Measurements from ENCODE around the gene PTPRK. TPM values are rescaled to one million over a fixed set of nuclear protein-coding genes. Genes with fewer than 3 reads are reported as not detected.

Gene PTPRK
- total RNA-seq, 4 donors from 2014 or later = 88.0 to 187 (median 136) TPM

DNA sequence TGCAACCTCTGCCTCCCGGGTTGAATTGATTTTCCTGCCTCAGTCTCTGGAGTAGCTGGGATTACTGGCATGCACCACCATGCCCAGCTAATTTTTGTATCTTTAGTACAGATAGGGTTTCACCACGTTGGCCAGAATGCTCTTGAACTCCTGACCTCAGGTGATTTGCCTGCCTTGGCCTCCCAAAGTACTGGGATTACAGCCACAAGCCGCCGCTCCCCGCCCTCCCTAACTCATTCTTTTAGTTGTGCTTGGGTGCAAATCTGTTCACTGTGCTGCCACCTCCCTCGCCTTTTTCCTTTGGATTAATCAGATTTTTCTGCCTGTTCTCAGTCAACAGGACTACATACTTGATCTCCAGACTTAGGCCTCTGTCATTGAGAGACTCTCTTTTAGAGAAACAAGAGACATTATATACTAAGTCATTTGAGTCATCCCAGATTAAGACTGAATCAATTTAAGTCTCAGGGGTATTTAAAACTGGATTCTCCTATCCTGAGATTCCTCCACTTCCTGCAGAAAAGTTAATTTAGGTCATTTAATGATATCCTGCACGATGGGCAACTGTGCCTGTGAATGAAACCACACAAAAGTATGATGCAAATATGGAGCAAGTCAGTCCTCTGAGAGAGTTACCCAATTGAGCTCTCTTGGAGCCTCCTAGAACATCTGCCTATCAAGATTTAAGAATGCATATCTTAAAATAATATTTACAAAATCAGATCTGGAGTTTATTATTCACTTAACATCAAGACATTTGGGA is 483.4 kb downstream of the PTPRK start:
- Histone ChIP-seq H3K27ac (no peak overlapping the region), H3K4me1 (no peaks in the 10 kb centered on the region), H3K36me3 (no peaks in the 10 kb centered on the region), H3K4me3 (no peak overlapping the region), H3K9me3 (no peaks in the 10 kb centered on the region), H3K27me3 (no peaks in the 10 kb centered on the region)
- TF ChIP-seq POLR2AphosphoS5 (IDR thresholded peaks at IDR 0.05) (no peak), POLR2A (IDR thresholded peaks at IDR 0.05) (no peak), EP300 (IDR thresholded peaks at IDR 0.05; ENCODE audit: low read depth) (no peak)
- TF ChIP-seq, protein P1, sequence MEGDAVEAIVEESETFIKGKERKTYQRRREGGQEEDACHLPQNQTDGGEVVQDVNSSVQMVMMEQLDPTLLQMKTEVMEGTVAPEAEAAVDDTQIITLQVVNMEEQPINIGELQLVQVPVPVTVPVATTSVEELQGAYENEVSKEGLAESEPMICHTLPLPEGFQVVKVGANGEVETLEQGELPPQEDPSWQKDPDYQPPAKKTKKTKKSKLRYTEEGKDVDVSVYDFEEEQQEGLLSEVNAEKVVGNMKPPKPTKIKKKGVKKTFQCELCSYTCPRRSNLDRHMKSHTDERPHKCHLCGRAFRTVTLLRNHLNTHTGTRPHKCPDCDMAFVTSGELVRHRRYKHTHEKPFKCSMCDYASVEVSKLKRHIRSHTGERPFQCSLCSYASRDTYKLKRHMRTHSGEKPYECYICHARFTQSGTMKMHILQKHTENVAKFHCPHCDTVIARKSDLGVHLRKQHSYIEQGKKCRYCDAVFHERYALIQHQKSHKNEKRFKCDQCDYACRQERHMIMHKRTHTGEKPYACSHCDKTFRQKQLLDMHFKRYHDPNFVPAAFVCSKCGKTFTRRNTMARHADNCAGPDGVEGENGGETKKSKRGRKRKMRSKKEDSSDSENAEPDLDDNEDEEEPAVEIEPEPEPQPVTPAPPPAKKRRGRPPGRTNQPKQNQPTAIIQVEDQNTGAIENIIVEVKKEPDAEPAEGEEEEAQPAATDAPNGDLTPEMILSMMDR (IDR thresholded peaks at IDR 0.05) = no peak
- DNase-seq = no peak
- in situ Hi-C loops (cut with MboI; ENCODE audit: low pct_ligation_motif_present in 1 of 4, low pct_unique_long_range_greater_than_20kb in 1 of 4, low sequenced_read_pairs in 3 of 4) (no loop called here), intact Hi-C loops (cut with DNase I; ENCODE audit: low total_unique reads) (no loop called here)
- WGBS, 2 donors (ENCODE audit: low coverage in 1 of 2) = 80 to 87% methylated on average over 6 to 7 of the region's 7 CpGs

DNA sequence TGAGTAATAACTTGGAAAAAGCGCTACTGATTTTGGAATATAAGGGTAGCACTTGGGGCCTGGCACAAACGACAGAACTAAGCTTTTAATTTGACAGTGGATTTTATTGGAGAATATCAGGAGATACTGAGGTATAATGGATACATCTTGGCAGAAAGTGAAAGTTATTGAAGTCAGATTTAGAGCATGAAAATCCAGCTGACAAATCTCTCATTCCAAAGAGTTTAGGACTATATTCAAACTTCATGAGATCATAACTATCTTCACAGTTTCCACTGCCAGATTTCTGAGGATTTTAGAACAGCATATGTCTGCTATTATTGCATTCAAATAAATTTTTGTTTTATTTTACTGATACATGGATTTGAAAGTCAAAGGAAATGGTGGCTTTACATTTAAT is 487.2 kb downstream of the PTPRK start:
- Histone ChIP-seq H3K4me3 (no peak overlapping the region), H3K9me3 (no peaks in the 10 kb centered on the region), H3K27me3 (no peaks in the 10 kb centered on the region), H3K36me3 (peaks cover 0 to 4% (median 0%) of the 10 kb centered on the region in 4 donors), H3K4me1 (no peaks in the 10 kb centered on the region), H3K27ac (no peak overlapping the region)
- 75 to 76% methylated on average over 2 of the region's 2 CpGs for WGBS, 2 donors (ENCODE audit: low coverage in 1 of 2)
- DNase-seq = no peak
- TF ChIP-seq POLR2A (IDR thresholded peaks at IDR 0.05) (no peak), EP300 (IDR thresholded peaks at IDR 0.05; ENCODE audit: low read depth) (no peak), POLR2AphosphoS5 (IDR thresholded peaks at IDR 0.05) (no peak)
- TF ChIP-seq, protein P1 (IDR thresholded peaks at IDR 0.05) = no peak
- in situ Hi-C loops (cut with MboI; ENCODE audit: low pct_ligation_motif_present in 1 of 4, low pct_unique_long_range_greater_than_20kb in 1 of 4, low sequenced_read_pairs in 3 of 4) (no loop called here), intact Hi-C loops (cut with DNase I; ENCODE audit: low total_unique reads) (no loop called here)

DNA sequence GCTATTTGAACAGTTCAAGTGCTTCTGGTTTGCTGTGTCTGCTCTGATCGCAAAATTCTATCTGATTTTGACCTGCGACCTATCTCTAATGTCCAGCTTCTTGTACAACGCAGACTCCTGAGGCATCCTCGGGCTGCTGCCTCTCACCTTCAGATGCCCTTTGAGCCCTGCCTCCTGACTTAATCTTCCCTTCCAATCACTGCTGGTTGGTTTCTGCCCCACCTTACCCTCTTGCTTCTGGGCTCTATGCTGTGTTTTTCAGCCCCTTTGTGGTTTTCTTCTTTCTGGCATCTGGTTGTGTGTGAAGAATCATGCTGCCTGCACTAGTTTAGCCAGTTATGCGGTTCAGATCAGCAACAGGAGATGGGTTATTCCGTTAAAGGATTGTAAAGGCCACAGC is 488.4 kb downstream of the PTPRK start:
- Histone ChIP-seq H3K4me1 (no peaks in the 10 kb centered on the region), H3K9me3 (no peaks in the 10 kb centered on the region), H3K36me3 (peaks cover 0 to 4% (median 0%) of the 10 kb centered on the region in 4 donors), H3K4me3 (no peak overlapping the region), H3K27me3 (no peaks in the 10 kb centered on the region), H3K27ac (no peak overlapping the region)
- in situ Hi-C loops (cut with MboI; ENCODE audit: low pct_ligation_motif_present in 1 of 4, low pct_unique_long_range_greater_than_20kb in 1 of 4, low sequenced_read_pairs in 3 of 4) = no loop called here
- TF ChIP-seq POLR2A (IDR thresholded peaks at IDR 0.05) (no peak), POLR2AphosphoS5 (IDR thresholded peaks at IDR 0.05) (no peak), EP300 (IDR thresholded peaks at IDR 0.05; ENCODE audit: low read depth) (no peak)
- TF ChIP-seq, protein P1 (IDR thresholded peaks at IDR 0.05) = no peak
- intact Hi-C loops (cut with DNase I; ENCODE audit: low total_unique reads) = no loop called here
- DNase-seq = no peak
- WGBS, 2 donors (ENCODE audit: low coverage in 1 of 2) = 87 to 93% methylated on average over 6 of the region's 6 CpGs

DNA sequence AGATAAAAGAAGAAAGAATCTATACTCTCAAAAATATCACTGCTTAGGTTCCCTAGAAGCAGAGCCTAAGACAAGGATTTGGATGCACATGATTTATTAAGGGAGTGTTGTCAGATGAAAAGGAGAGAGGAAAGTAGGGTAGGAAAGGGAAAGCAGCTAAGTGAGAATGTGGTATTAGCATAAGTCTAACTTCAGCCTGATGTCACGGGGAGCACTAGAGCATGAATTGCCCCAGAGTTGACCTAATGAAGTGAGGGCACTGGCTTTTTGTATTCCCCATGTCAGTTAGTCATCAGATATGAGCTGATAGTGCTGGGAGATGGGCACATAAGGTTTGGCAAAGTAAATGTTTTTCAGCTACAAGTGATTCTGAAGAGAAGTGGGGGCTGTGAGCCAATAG is 490.6 kb downstream of the PTPRK start:
- Histone ChIP-seq H3K9me3 (no peaks in the 10 kb centered on the region), H3K4me3 (no peak overlapping the region), H3K36me3 (peaks cover 0 to 4% (median 0%) of the 10 kb centered on the region in 4 donors), H3K27ac (no peak overlapping the region), H3K27me3 (no peaks in the 10 kb centered on the region), H3K4me1 (no peaks in the 10 kb centered on the region)
- no peak for DNase-seq
- whole genome bisulfite sequencing, 2 donors (ENCODE audit: low coverage in 1 of 2) = 83 to 90% methylated on average over 1 of the region's 1 CpG
- no peak for TF ChIP-seq POLR2AphosphoS5 (IDR thresholded peaks at IDR 0.05)
- TF ChIP-seq POLR2A (IDR thresholded peaks at IDR 0.05) = no peak
- no peak for TF ChIP-seq EP300 (IDR thresholded peaks at IDR 0.05; ENCODE audit: low read depth)
- TF ChIP-seq, protein P1 (IDR thresholded peaks at IDR 0.05) = no peak
- intact Hi-C loops (cut with DNase I; ENCODE audit: low total_unique reads) (no loop called here), in situ Hi-C loops (cut with MboI; ENCODE audit: low pct_ligation_motif_present in 1 of 4, low pct_unique_long_range_greater_than_20kb in 1 of 4, low sequenced_read_pairs in 3 of 4) (no loop called here)

All from transverse colon (tissue), 4 donors.